IPS-NIHi7 (cell line): ENCODE measurements around the gene CDK19.
A peak's percentile ranks its signal among the peaks of the same experiment; 100 is the strongest.

Source experiments
- DNase-seq: peaks from one replicate; pipeline ENCODE4 v3.0.0; 2012; ENCODE audit warnings: mixed read lengths; ENCODE audit errors: extremely low spot score

The CDK19 gene

GRCh38 chr6:110660066-110660655 lies 155.1 kb downstream of the CDK19 start:
- DNase-seq: no peak

GRCh38 chr6:110658631-110659211 lies 156.5 kb downstream of the CDK19 start:
- DNase-seq: no peak

GRCh38 chr6:110656492-110656891 lies 158.8 kb downstream of the CDK19 start:
- DNase-seq: no peak

GRCh38 chr6:110655821-110656220 lies 159.4 kb downstream of the CDK19 start:
- DNase-seq: no peak

- no peak for DNase-seq
Observed at GRCh38 chr6:110654096-110654820, 161.0 kb downstream of the CDK19 start.

- DNase-seq: no peak
Observed at GRCh38 chr6:110653381-110653780, 161.9 kb downstream of the CDK19 start.

GRCh38 chr6:110652520-110652919 lies 162.7 kb downstream of the CDK19 start:
- DNase-seq: no peak

GRCh38 chr6:110650755-110651154 lies 164.5 kb downstream of the CDK19 start:
- no peak for DNase-seq

GRCh38 chr6:110649704-110650103 lies 165.6 kb downstream of the CDK19 start:
- DNase-seq: no peak

GRCh38 chr6:110646951-110647910 lies 168.0 kb downstream of the CDK19 start:
- peak; percentile 58 for DNase-seq

GRCh38 chr6:110646419-110646698 lies 168.9 kb downstream of the CDK19 start:
- DNase-seq: no peak

- DNase-seq: no peak
Observed at GRCh38 chr6:110645685-110646418, 169.4 kb downstream of the CDK19 start.

- no peak for DNase-seq
Observed at GRCh38 chr6:110643175-110643574, 172.1 kb downstream of the CDK19 start.

GRCh38 chr6:110642711-110643110 lies 172.6 kb downstream of the CDK19 start:
- DNase-seq: no peak

GRCh38 chr6:110636781-110637180 lies 178.5 kb downstream of the CDK19 start:
- no peak for DNase-seq

- DNase-seq: no peak
Observed at GRCh38 chr6:110635096-110635495, 180.2 kb downstream of the CDK19 start.

- DNase-seq: no peak
Observed at GRCh38 chr6:110633731-110634213, 181.5 kb downstream of the CDK19 start.

- no peak for DNase-seq
Observed at GRCh38 chr6:110629153-110629552, 186.1 kb downstream of the CDK19 start.

- DNase-seq: no peak
Observed at GRCh38 chr6:110628330-110628729, 186.9 kb downstream of the CDK19 start.

- DNase-seq: no peak
Observed at GRCh38 chr6:110626442-110626841, 188.8 kb downstream of the CDK19 start.

- DNase-seq: no peak
Observed at GRCh38 chr6:110625883-110626282, 189.4 kb downstream of the CDK19 start.
